Upper lobe of left lung (tissue), 4 donors: ENCODE measurements around the gene RTCB.

Experiments used
- POLR2A ChIP-seq, 4 donors: fragments of 450-650 bp; IDR thresholded peaks; one replicate each; pipeline ENCODE4 v1.5.1; 2016 to 2017; ENCODE audit warnings: antibody characterized with exemption in 4 of 4, mild to moderate bottlenecking in 2 of 4
- TF ChIP-seq, protein P1 (sequence below), 6 experiments: fragments of 450-650 bp in 4 of 6; fragments of 200-600 bp in 2 of 6; sonication (generic) in 2 of 6; IDR thresholded peaks; one replicate each; pipeline ENCODE4 v1.5.1; 2016 to 2019; ENCODE audit warnings: antibody characterized with exemption in 6 of 6

GRCh38 chr22:32355760-32356159 is 56.3 kb downstream of the RTCB start:
- TF ChIP-seq, protein P1, sequence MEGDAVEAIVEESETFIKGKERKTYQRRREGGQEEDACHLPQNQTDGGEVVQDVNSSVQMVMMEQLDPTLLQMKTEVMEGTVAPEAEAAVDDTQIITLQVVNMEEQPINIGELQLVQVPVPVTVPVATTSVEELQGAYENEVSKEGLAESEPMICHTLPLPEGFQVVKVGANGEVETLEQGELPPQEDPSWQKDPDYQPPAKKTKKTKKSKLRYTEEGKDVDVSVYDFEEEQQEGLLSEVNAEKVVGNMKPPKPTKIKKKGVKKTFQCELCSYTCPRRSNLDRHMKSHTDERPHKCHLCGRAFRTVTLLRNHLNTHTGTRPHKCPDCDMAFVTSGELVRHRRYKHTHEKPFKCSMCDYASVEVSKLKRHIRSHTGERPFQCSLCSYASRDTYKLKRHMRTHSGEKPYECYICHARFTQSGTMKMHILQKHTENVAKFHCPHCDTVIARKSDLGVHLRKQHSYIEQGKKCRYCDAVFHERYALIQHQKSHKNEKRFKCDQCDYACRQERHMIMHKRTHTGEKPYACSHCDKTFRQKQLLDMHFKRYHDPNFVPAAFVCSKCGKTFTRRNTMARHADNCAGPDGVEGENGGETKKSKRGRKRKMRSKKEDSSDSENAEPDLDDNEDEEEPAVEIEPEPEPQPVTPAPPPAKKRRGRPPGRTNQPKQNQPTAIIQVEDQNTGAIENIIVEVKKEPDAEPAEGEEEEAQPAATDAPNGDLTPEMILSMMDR (IDR thresholded peaks at IDR 0.05) = no peak
- no peak for TF ChIP-seq POLR2A (IDR thresholded peaks at IDR 0.05)
